Spleen (tissue), 11 donors: Measurements from ENCODE around the gene CBX1. TPM values are rescaled to one million over a fixed set of nuclear protein-coding genes. Genes with fewer than 3 reads are reported as not detected.
"Not testable (repeated sequence)": the region's sequence is repeated elsewhere in the genome, so short reads cannot be mapped to it uniquely, and the experiment has no call there.

Experiments
- DNase-seq: peaks from one replicate; pipeline ENCODE4 v3.0.0-alpha.2; 2020
- H3K27ac ChIP-seq, 8 donors: fragments of 200-600 bp; sonication (generic) in 7 of 8; 1 replicate in 4 of 8; 2 replicates in 4 of 8; pipeline versions ENCODE4 v1.5.0 to v1.8.0; 2016 to 2021; ENCODE audit warnings: inconsistent platforms in 4 of 8, mild to moderate bottlenecking in 4 of 8, moderate library complexity in 1 of 8
- H3K27me3 ChIP-seq, 7 donors: fragments of 200-600 bp; sonication (generic) in 6 of 7; replicated peaks in 1 of 7; 1 replicate in 4 of 7; 2 replicates in 3 of 7; pipeline versions ENCODE4 v1.5.0 to v1.8.0; 2016 to 2021; ENCODE audit warnings: inconsistent platforms in 3 of 7, mild to moderate bottlenecking in 1 of 7
- H3K36me3 ChIP-seq, 6 donors: fragments of 200-600 bp; sonication (generic) in 5 of 6; 1 replicate in 4 of 6; 2 replicates in 2 of 6; pipeline versions ENCODE4 v1.5.0 to v1.8.0; 2016 to 2021; ENCODE audit warnings: inconsistent platforms in 2 of 6
- H3K4me1 ChIP-seq, 6 donors: fragments of 200-600 bp; sonication (generic) in 5 of 6; 1 replicate in 3 of 6; 2 replicates in 3 of 6; pipeline versions ENCODE4 v1.5.0 to v1.8.0; 2016 to 2021; ENCODE audit warnings: inconsistent platforms in 3 of 6
- H3K4me3 ChIP-seq, 8 donors: fragments of 200-600 bp; sonication (generic) in 7 of 8; 1 replicate in 4 of 8; 2 replicates in 4 of 8; pipeline versions ENCODE4 v1.5.0 to v1.8.0; 2016 to 2021; ENCODE audit warnings: inconsistent platforms in 4 of 8, mild to moderate bottlenecking in 4 of 8, moderate library complexity in 2 of 8
- H3K9me3 ChIP-seq, 8 donors: fragments of 200-600 bp; sonication (generic) in 7 of 8; 1 replicate in 4 of 8; 2 replicates in 4 of 8; pipeline versions ENCODE4 v1.5.0 to v1.8.0; 2016 to 2021; ENCODE audit warnings: inconsistent platforms in 4 of 8
- CTCF ChIP-seq, 11 experiments: fragments of 200-600 bp in 7 of 11; fragments of 450-650 bp in 4 of 11; sonication (generic) in 4 of 11; IDR thresholded peaks in 8 of 11; conservative IDR thresholded peaks in 3 of 11; 1 replicate in 7 of 11; 2 replicates in 4 of 11; pipeline versions ENCODE4 v1.4.0 to v1.8.0; 2016 to 2021; ENCODE audit warnings: antibody characterized with exemption in 11 of 11, inconsistent platforms in 4 of 11, mild to moderate bottlenecking in 1 of 11
- POLR2A ChIP-seq, 3 donors: fragments of 450-650 bp; IDR thresholded peaks; one replicate each; pipeline ENCODE4 v1.5.1; 2017; ENCODE audit warnings: antibody characterized with exemption in 3 of 3, mild to moderate bottlenecking in 1 of 3
- POLR2AphosphoS5 ChIP-seq, 3 donors: sonication (generic); formaldehyde crosslinking; IDR thresholded peaks; one replicate each; pipeline ENCODE4 v1.5.1; 2017; ENCODE audit warnings: antibody characterized with exemption in 3 of 3
- WGBS, 5 donors: extraction: QIAGEN DNeasy Blood & Tissue Kit in 3 of 5; methylation state at CpG; one replicate each; pipeline versions ENCODE4 v1.1.5 to v1.1.7; 2013 to 2018; 5-methylcytosine and 5-hydroxymethylcytosine counted together
- intact Hi-C: fragments of 100-400 bp; cut with DNase I; formaldehyde crosslinking; loops from one replicate; pipeline ENCODE4 v1.15.0; 2023; ENCODE audit warnings: low total_unique reads
- polyA plus RNA-seq, 3 donors: library from polyadenylated mRNA; stranded (reverse); fragments of 200-250 nt; gene quantifications; one replicate each; pipeline ENCODE4 v1.2.1, GENCODE V29; 2013
- total RNA-seq, 7 donors: library from RNA; depleted of rRNA in 3 of 7; stranded (reverse); fragments of >200 nt in 3 of 7; fragmentation: NEBNext Ultra II Directional in 4 of 7; extraction: Animal tissue kit (Norgen Biotek cat#: 25700) in 4 of 7; gene quantifications; one replicate each; pipeline versions ENCODE4 v1.1.0 to v1.2.1, GENCODE V29; 2016 to 2021
- donor health status: healthy with polysubstance abuse.
- donor health status: DM: no; HTN: no; CAD: no; lungs with moderate emphysema.
- donor health status: DM: no; HTN: no; CAD: no.
- donor health status: Bipolar disorder and iron deficiency.
- donor health status: healthy.
- donor health status: DM: no; HTN: no; CAD: no.
- donor health status: DM: yes; HTN: yes; CAD: no.

Gene CBX1
- total and polyA plus RNA-seq, 10 donors: 19.6 to 36.2 (median 28.6) TPM

- Histone ChIP-seq H3K36me3 (peaks cover 0 to 3% (median under 1%) of the 10 kb centered on the region in 6 donors), H3K4me3 (no peak overlapping the region), H3K4me1 (peaks cover 0 to 17% (median 11%) of the 10 kb centered on the region in 6 donors), H3K27ac (no peak overlapping the region), H3K9me3 (no peaks in the 10 kb centered on the region), H3K27me3 (no peaks in the 10 kb centered on the region)
- no peak for DNase-seq
- TF ChIP-seq POLR2A (IDR thresholded peaks at IDR 0.05) (no peak), POLR2AphosphoS5 (IDR thresholded peaks at IDR 0.05) (no peak), CTCF (IDR thresholded peaks at IDR 0.05 in 8 of 11, conservative IDR thresholded peaks at IDR 0.05 in 3 of 11) (no peak)
- 79 to 91% (median 87%) methylated on average over 5 of the region's 5 CpGs for WGBS, 5 donors
- intact Hi-C loops: no loop called here
Measured at GRCh38 chr17:48081858-48082257, 19.4 kb downstream of the CBX1 start.

- intact Hi-C loops, H3K9me3 ChIP-seq, H3K27ac ChIP-seq, DNase-seq, H3K4me3 ChIP-seq, H3K27me3 ChIP-seq, H3K4me1 ChIP-seq: not testable (repeated sequence)
- 92 to 98% (median 94%) methylated on average over 10 of the region's 10 CpGs for WGBS, 5 donors
- H3K36me3 ChIP-seq: peaks cover 0 to 49% (median 22%) of the 10 kb centered on the region in 6 donors
Measured at GRCh38 chr17:48077152-48077551, 24.1 kb downstream of the CBX1 start.

- no peak for TF ChIP-seq POLR2AphosphoS5 (IDR thresholded peaks at IDR 0.05)
- peak; percentile 38 to 87 (median 81) for TF ChIP-seq CTCF (IDR thresholded peaks at IDR 0.05 in 8 of 11, conservative IDR thresholded peaks at IDR 0.05 in 3 of 11)
- Histone ChIP-seq H3K4me3 (no peak overlapping the region), H3K4me1 (peaks cover 0 to 16% (median 2%) of the 10 kb centered on the region in 6 donors), H3K9me3 (no peaks in the 10 kb centered on the region), H3K27me3 (no peaks in the 10 kb centered on the region), H3K27ac (no peak overlapping the region), H3K36me3 (peaks cover 0 to 76% (median 40%) of the 10 kb centered on the region in 6 donors)
- intact Hi-C loops: loop anchor here (2.0 kb wide), 1 partner anchor 48 kb away; no protein-coding TSS in a partner anchor
- WGBS, 5 donors: 76 to 89% (median 85%) methylated on average over 7 of the region's 7 CpGs
- peak; percentile 79 for DNase-seq
Measured at GRCh38 chr17:48074322-48075081, 26.8 kb downstream of the CBX1 start.

- 96 to 100% (median 98%) methylated on average over 5 of the region's 5 CpGs for WGBS, 5 donors
- not testable (repeated sequence) for H3K9me3 ChIP-seq, H3K27me3 ChIP-seq, H3K27ac ChIP-seq, H3K4me3 ChIP-seq
- intact Hi-C loops: loop anchor here (2.0 kb wide), 1 partner anchor 47 kb away; no protein-coding TSS in a partner anchor
- H3K36me3 ChIP-seq: peaks cover 0 to 84% (median 43%) of the 10 kb centered on the region in 6 donors
- DNase-seq: peak; percentile 7
- H3K4me1 ChIP-seq: peaks cover 0 to 16% (median 2%) of the 10 kb centered on the region in 6 donors
Measured at GRCh38 chr17:48073566-48074094, 27.6 kb downstream of the CBX1 start.

- H3K4me1 ChIP-seq: peaks cover 0 to 16% (median 2%) of the 10 kb centered on the region in 6 donors
- H3K27me3 ChIP-seq, intact Hi-C loops, H3K9me3 ChIP-seq, H3K4me3 ChIP-seq, H3K27ac ChIP-seq: not testable (repeated sequence)
- 91 to 97% (median 95%) methylated on average over 9 of the region's 9 CpGs for WGBS, 5 donors
- DNase-seq: peak; percentile 5
- H3K36me3 ChIP-seq: peaks cover 0 to 93% (median 47%) of the 10 kb centered on the region in 6 donors
Measured at GRCh38 chr17:48072811-48073210, 28.5 kb downstream of the CBX1 start.
